Brain pericyte (primary cell): ENCODE data around the gene FUZ.
A peak's percentile ranks its signal among the peaks of the same experiment; 100 is the strongest.

Source experiments
- DNase-seq: peaks from one replicate; pipeline ENCODE4 v3.0.0-alpha.2; 2012; ENCODE audit warnings: low read depth, low spot score

FUZ gene

GRCh38 chr19:49851456-49852259 lies 38.6 kb upstream of the FUZ start:
- DNase-seq: no peak

DNA sequence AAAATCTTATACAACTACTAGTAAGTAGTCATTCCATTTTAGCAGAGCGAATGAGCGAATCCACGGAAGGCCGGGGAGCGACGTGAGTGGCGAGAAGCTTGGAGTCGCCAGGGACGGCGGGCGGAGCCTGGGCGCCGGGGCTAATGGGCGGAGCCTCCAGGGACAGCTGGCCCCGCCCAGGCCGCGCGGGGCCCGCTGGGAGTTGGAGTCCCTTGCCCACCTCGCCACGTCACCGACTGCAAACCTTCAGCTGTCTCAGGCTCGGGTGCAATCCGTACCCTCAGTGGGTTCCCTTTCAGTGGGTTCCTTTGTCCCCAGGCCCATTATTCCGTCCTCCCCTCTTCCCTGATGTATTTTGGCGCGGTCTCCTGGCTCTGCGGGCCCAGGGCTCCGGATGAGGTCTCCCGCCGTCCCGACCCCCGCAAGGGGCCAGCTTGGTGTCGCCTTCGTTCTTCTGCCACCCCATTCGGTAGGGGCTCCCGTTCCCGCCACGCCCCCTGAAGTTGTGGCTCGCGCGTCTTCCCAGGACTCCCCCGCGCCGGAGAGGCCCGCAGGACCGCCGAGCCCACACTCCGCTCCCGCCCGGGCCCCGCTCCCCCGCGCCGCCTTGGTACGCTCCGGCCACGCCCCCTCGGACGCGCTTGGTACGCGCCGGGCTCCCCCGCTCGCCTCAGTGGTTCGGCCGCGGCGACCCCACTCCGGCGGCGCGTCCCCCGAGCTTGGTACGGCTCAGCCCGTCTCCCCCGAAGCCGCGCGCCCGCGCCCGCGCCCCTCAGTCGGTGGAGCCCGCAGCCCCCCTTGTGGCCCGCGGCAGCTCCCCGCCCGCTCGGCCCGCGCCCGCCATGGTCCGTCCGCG lies 37.6 kb upstream of the FUZ start, which contains the start of gene PTOV1:
PTOV1 (plus strand) TSS at position 673 of the 856 bp plus-strand sequence.
- peak; percentile 67 for DNase-seq

DNA sequence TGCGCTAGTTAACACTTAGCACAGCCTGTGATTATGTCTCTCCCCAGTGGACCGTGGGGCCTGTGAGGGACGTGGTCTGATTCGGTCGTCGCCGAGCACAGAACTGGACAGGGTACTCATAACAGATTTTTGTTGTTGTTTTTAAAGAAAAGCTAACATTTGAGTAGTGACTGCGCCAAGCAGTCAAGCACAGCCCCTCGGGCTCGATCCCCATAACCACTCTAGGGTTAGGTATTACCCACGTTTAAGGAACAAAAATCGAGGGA lies 37.1 kb upstream of the FUZ start:
- no peak for DNase-seq

DNA sequence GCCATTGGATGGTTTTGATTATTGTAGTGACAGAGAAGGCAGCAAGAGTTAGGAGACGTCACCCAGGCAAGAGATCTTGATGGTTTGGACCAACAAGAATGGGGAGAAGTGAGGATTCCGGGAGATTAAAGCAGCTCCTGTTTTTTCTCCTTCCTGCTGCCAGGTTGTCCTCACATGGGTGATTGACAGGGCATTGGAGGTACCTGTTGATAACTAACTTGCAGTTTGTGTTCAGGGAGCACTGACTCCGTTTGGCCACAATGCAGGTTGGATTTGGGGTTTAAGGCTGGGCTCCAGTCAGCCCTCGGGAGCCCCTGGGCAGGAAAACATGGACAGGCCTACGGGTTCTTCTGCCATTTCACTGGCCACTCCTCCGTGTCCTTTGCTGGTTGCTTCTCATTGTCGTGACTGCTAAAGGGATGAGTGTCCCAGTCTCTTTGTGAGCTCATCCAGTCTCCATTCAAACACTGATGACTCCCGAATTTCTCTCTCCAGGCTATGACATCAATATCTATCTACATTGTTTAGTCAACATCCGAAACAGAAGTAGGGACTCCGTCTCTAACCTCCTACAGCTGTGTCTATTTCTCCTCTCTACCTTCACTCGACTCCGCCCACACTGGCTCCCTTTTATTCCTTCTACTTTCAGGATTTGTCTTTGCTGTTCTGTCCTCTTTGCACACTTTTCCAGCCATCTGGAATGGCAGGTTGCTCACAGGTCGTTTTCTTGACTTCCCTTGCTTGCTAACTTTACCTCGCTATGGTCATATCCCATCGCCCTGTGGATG lies 36.5 kb upstream of the FUZ start:
- no peak for DNase-seq

GRCh38 chr19:49848938-49849337 lies 35.8 kb upstream of the FUZ start:
- DNase-seq: no peak

DNA sequence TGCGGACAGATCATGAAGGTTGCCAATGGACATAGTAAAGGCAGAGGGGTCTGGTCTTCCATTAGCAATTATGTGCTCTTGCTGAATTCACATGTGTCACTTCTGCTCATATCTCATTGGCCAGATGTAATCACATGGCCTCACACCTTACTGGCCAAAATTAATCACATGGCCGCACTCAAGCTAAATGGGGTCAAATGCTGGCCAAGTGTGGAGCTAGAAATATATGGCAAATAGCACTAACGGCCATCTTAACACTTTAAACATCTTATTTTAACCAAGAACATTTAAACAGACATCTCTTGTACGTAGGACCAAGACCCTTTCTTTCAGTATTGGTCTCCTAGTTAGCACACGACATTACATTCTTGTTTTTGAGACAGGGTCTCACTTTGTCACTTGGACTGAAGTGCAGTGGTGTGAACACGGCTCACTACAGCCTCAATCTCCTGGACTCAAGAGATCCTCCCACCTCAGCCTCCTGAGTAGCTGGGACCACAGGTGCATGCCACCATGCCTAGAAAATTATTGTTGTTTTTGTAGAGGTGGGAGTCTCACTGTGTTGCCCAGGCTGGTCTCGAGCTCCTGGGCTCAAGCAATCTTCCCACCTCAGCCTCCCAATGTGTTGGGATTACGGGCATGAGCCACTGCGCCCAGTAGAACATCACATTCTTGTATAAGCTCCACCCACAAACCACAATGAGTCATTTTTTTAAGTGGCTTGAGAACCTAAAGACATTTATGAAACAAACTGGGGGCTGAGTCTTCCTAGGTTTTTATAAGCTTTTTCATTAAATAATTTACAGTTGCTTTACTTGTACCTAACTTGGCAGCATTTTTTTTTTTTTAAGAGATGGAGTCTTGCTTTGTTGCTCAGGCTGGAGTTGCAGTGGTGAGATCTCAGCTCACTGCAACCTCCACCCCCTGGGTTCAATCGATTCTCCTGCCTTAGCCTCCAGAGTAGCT lies 34.9 kb upstream of the FUZ start:
- DNase-seq: no peak

- DNase-seq: no peak
Observed at GRCh38 chr19:49846408-49846807, 33.3 kb upstream of the FUZ start.

DNA sequence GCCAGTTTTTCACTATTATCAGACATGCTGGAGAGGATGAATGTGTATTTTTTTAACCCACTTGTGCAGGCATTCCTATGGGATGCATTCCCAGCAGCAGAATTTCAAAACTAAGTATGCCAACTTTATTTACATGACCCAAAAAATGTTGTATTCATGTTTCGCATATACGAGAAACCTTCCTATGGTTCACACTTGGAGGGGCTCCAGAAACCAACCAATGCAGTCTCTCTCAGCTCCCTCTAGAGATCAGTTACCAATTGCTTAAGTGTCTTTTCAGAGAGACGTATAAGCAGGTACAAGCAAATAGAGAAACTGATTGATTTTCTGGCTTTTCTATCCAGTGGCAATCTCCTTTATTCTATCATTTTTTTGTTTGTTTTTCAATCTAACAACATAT lies 32.3 kb upstream of the FUZ start:
- no peak for DNase-seq

- DNase-seq: no peak
Observed at GRCh38 chr19:49844138-49845095, 31.3 kb upstream of the FUZ start.

GRCh38 chr19:49843265-49843664 lies 30.2 kb upstream of the FUZ start:
- no peak for DNase-seq

- DNase-seq: no peak
Observed at GRCh38 chr19:49840736-49841249, 27.7 kb upstream of the FUZ start.

DNA sequence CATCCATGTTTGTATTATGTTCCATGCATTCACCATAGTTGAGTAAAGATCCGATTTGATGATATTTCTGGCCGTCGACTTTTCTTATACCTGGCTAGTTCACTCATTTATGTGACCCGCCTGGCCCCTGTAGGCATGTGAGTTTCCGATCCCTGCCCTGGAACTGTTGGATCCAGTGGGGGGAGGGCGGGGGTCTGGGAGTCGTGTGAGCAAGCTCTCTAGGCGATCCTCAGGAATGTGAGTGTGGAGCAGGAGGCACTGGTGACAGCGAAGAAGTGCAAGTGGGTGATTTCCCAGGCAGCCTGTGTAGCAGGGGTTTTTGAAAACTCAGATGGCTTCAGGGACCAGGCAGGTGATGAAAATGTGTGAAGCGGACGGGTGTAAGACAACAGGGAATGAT lies 27.2 kb upstream of the FUZ start:
- DNase-seq: no peak

GRCh38 chr19:49839713-49840112 lies 26.6 kb upstream of the FUZ start:
- no peak for DNase-seq

GRCh38 chr19:49838885-49839588 lies 25.9 kb upstream of the FUZ start:
- DNase-seq: no peak

GRCh38 chr19:49837425-49837824 lies 24.3 kb upstream of the FUZ start:
- DNase-seq: no peak

DNA sequence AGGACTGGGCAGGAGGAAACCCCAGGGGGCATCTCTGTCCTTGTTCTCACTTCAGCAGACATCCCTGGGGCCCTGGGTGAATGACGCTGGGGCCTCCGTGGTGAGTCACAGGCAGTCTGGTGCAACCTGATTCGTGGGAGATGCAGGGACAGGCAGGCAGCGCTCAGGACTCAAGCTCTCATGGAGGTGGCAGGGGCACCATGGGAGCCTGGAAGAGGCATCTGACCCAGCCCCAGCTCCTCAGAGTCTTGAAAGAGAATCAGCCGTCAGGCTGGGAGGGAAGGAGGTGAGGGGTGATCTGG lies 23.9 kb upstream of the FUZ start:
- DNase-seq: no peak

- no peak for DNase-seq
Observed at GRCh38 chr19:49836176-49837008, 23.3 kb upstream of the FUZ start.

- no peak for DNase-seq
Observed at GRCh38 chr19:49835562-49835961, 22.5 kb upstream of the FUZ start.
